Right atrium auricular region (tissue), 2 donors: Measurements from ENCODE around the gene NINJ2. TPM values are rescaled to one million over a fixed set of nuclear protein-coding genes. Genes with fewer than 3 reads are reported as not detected.

Source experiments
- DNase-seq: peaks from one replicate; pipeline ENCODE4 v3.0.0-alpha.2; 2019; ENCODE audit warnings: low spot score
- H3K27ac ChIP-seq, 2 donors: fragments of 200-600 bp; sonication (generic); 1 replicate in 1 of 2; 2 replicates in 1 of 2; pipeline ENCODE4 v1.5.1; 2016 to 2019
- H3K27me3 ChIP-seq, 2 donors: fragments of 200-600 bp; sonication (generic); one replicate each; pipeline versions ENCODE4 v1.5.1 to v1.6.0; 2017 to 2019
- H3K36me3 ChIP-seq: fragments of 200-600 bp; sonication (generic); one replicate; pipeline ENCODE4 v1.5.1; 2016
- H3K4me1 ChIP-seq, 2 donors: fragments of 200-600 bp; sonication (generic); one replicate each; pipeline versions ENCODE4 v1.5.1 to v1.6.0; 2017 to 2019
- H3K4me3 ChIP-seq, 2 donors: fragments of 200-600 bp; sonication (generic); 1 replicate in 1 of 2; 2 replicates in 1 of 2; pipeline ENCODE4 v1.5.1; 2017 to 2019; ENCODE audit warnings: mild to moderate bottlenecking in 1 of 2, moderate library complexity in 1 of 2
- H3K9me3 ChIP-seq, 2 donors: fragments of 200-600 bp; sonication (generic); one replicate each; pipeline ENCODE4 v1.5.1; 2019
- total RNA-seq, 2 donors: library from RNA; depleted of rRNA; stranded (reverse); fragments of >200 nt; gene quantifications; one replicate each; pipeline ENCODE4 v1.1.0, GENCODE V29; 2016
- TF ChIP-seq, protein P1 (sequence below), 2 donors: fragments of 200-600 bp; sonication (generic); IDR thresholded peaks; one replicate each; pipeline ENCODE4 v1.5.1; 2019; ENCODE audit warnings: antibody characterized with exemption in 2 of 2

NINJ2 gene
- total RNA-seq, 2 donors from 2014 or later: 5.4 to 8.8 TPM

- Histone ChIP-seq H3K36me3 (peaks cover 16% of the 10 kb centered on the region), H3K4me1 (no peaks in the 10 kb centered on the region), H3K4me3 (peak overlapping the region in 1 of 2 donors; percentile 6), H3K27me3 (no peaks in the 10 kb centered on the region), H3K9me3 (no peaks in the 10 kb centered on the region), H3K27ac (peak overlapping the region in 1 of 2 donors; percentile 16)
- TF ChIP-seq, protein P1, sequence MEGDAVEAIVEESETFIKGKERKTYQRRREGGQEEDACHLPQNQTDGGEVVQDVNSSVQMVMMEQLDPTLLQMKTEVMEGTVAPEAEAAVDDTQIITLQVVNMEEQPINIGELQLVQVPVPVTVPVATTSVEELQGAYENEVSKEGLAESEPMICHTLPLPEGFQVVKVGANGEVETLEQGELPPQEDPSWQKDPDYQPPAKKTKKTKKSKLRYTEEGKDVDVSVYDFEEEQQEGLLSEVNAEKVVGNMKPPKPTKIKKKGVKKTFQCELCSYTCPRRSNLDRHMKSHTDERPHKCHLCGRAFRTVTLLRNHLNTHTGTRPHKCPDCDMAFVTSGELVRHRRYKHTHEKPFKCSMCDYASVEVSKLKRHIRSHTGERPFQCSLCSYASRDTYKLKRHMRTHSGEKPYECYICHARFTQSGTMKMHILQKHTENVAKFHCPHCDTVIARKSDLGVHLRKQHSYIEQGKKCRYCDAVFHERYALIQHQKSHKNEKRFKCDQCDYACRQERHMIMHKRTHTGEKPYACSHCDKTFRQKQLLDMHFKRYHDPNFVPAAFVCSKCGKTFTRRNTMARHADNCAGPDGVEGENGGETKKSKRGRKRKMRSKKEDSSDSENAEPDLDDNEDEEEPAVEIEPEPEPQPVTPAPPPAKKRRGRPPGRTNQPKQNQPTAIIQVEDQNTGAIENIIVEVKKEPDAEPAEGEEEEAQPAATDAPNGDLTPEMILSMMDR (IDR thresholded peaks at IDR 0.05): no peak
- DNase-seq: no peak
Observed at GRCh38 chr12:561908-562593, 101.2 kb downstream of the NINJ2 start.

- TF ChIP-seq, protein P1 (IDR thresholded peaks at IDR 0.05): no peak
- peaks cover 16% of the 10 kb centered on the region for H3K36me3 ChIP-seq
- no peaks in the 10 kb centered on the region for H3K9me3 ChIP-seq
- H3K4me1 ChIP-seq: no peaks in the 10 kb centered on the region
- no peak for DNase-seq
- H3K4me3 ChIP-seq: no peak overlapping the region
- H3K27ac ChIP-seq: peak overlapping the region in 1 of 2 donors; percentile 21
- H3K27me3 ChIP-seq: no peaks in the 10 kb centered on the region
Observed at GRCh38 chr12:561391-561705, 101.9 kb downstream of the NINJ2 start.

GRCh38 chr12:560691-561390 is 102.4 kb downstream of the NINJ2 start:
- H3K27me3 ChIP-seq: no peaks in the 10 kb centered on the region
- H3K4me3 ChIP-seq: no peak overlapping the region
- peaks cover 16% of the 10 kb centered on the region for H3K36me3 ChIP-seq
- TF ChIP-seq, protein P1 (IDR thresholded peaks at IDR 0.05): no peak
- DNase-seq: no peak
- no peak overlapping the region for H3K27ac ChIP-seq
- H3K4me1 ChIP-seq: no peaks in the 10 kb centered on the region
- H3K9me3 ChIP-seq: no peaks in the 10 kb centered on the region

GRCh38 chr12:559906-560455 is 103.3 kb downstream of the NINJ2 start:
- no peaks in the 10 kb centered on the region for H3K27me3 ChIP-seq
- no peaks in the 10 kb centered on the region for H3K4me1 ChIP-seq
- peaks cover 16% of the 10 kb centered on the region for H3K36me3 ChIP-seq
- H3K27ac ChIP-seq: no peak overlapping the region
- TF ChIP-seq, protein P1 (IDR thresholded peaks at IDR 0.05): no peak
- no peak overlapping the region for H3K4me3 ChIP-seq
- DNase-seq: no peak
- H3K9me3 ChIP-seq: no peaks in the 10 kb centered on the region

- no peak for DNase-seq
- Histone ChIP-seq H3K4me3 (no peak overlapping the region), H3K4me1 (no peaks in the 10 kb centered on the region), H3K36me3 (peaks cover 16% of the 10 kb centered on the region), H3K27ac (no peak overlapping the region), H3K27me3 (no peaks in the 10 kb centered on the region), H3K9me3 (no peaks in the 10 kb centered on the region)
- TF ChIP-seq, protein P1 (IDR thresholded peaks at IDR 0.05): no peak
Observed at GRCh38 chr12:559208-559905, 103.9 kb downstream of the NINJ2 start.
